SK-N-SH (cell line): Measurements from ENCODE around the gene TBC1D9B. TPM values are rescaled to one million over a fixed set of nuclear protein-coding genes. Genes with fewer than 3 reads are reported as not detected.

Experiments
- CTCF ChIA-PET: fragments of 300-600, 350-600 bp; formaldehyde crosslinking; extraction: SDS; loops from one replicate; lab custom pipeline; 2021; lab: Yijun Ruan, JAX
- POLR2A ChIA-PET: fragments of 350-600 bp; sonication (Branson Sonifier 250); formaldehyde crosslinking; extraction: SDS; loops from one replicate; lab custom pipeline; 2020; ENCODE audit warnings: antibody characterized with exemption, inconsistent platforms; lab: Yijun Ruan, JAX
- DNase-seq: peaks from one replicate; pipeline ENCODE4 v3.0.0; 2012
- H2AFZ ChIP-seq: fragments of 200-600 bp; sonication (generic); 2 replicates; pipeline ENCODE4 v1.8.1; 2016; ENCODE audit warnings: antibody characterized with exemption, mild to moderate bottlenecking, low read depth
- H3F3A ChIP-seq: fragments of 200-600 bp; sonication (generic); replicated peaks from 2 replicates; pipeline ENCODE3; 2016; ENCODE audit warnings: antibody characterized with exemption, mild to moderate bottlenecking; ENCODE audit not compliant: insufficient read depth
- H3K27ac ChIP-seq, 2 experiments: fragments of 200-500 bp in 1 of 2; fragments of 200-600 bp in 1 of 2; sonication (Bioruptor generic) in 1 of 2; sonication (generic), shearing (Covaris generic) in 1 of 2; 2 replicates each; pipeline versions ENCODE4 v1.5.1 to v1.6.1; 2014 to 2016; ENCODE audit warnings: low read depth in 2 of 2, inconsistent platforms in 1 of 2, low read length in 1 of 2, mild to moderate bottlenecking in 1 of 2, mixed read lengths in 1 of 2
- H3K27me3 ChIP-seq: fragments of 200-600 bp; sonication (generic), shearing (Covaris generic); 2 replicates; pipeline ENCODE4 v1.6.1; 2016; ENCODE audit warnings: mixed run types; ENCODE audit not compliant: insufficient read depth
- H3K36me3 ChIP-seq, 2 experiments: fragments of 200-500 bp in 1 of 2; fragments of 200-600 bp in 1 of 2; sonication (Bioruptor generic) in 1 of 2; sonication (generic) in 1 of 2; replicated peaks in 1 of 2; 2 replicates each; pipeline versions ENCODE3 to v1.5.1; 2014 to 2016; ENCODE audit warnings: low read length in 1 of 2, mild to moderate bottlenecking in 1 of 2; ENCODE audit not compliant: insufficient read depth in 2 of 2, control insufficient read depth in 1 of 2
- H3K4me1 ChIP-seq, 2 experiments: fragments of 200-500 bp in 1 of 2; fragments of 200-600 bp in 1 of 2; sonication (Bioruptor generic) in 1 of 2; sonication (generic), shearing (Covaris generic) in 1 of 2; 2 replicates each; pipeline versions ENCODE4 v1.5.1 to v1.6.1; 2014 to 2016; ENCODE audit warnings: low read depth in 1 of 2, low read length in 1 of 2, mixed run types in 1 of 2; ENCODE audit not compliant: insufficient read depth in 2 of 2, control insufficient read depth in 1 of 2
- H3K4me2 ChIP-seq: fragments of 200-600 bp; sonication (generic), shearing (Covaris generic); 2 replicates; pipeline ENCODE4 v1.6.1; 2017; ENCODE audit warnings: mixed run types
- H3K4me3 ChIP-seq, 2 experiments: fragments of 200-500 bp in 1 of 2; fragments of 200-600 bp in 1 of 2; sonication (Bioruptor generic) in 1 of 2; sonication (generic), shearing (Covaris generic) in 1 of 2; 2 replicates each; pipeline versions ENCODE4 v1.5.1 to v1.8.1; 2014 to 2016; ENCODE audit warnings: low read depth in 2 of 2, inconsistent platforms in 1 of 2, low read length in 1 of 2, mild to moderate bottlenecking in 1 of 2, mixed read lengths in 1 of 2, moderate library complexity in 1 of 2
- H3K79me2 ChIP-seq: fragments of 200-600 bp; sonication (generic); 2 replicates; pipeline ENCODE4 v1.8.1; 2017; ENCODE audit warnings: mild to moderate bottlenecking; ENCODE audit not compliant: insufficient read depth
- H3K9ac ChIP-seq: fragments of 200-600 bp; sonication (generic); 2 replicates; pipeline ENCODE4 v1.6.1; 2017; ENCODE audit warnings: mixed run types
- H3K9me2 ChIP-seq: fragments of 200-600 bp; sonication (generic); 2 replicates; pipeline ENCODE4 v1.6.1; 2017; ENCODE audit warnings: mixed run types
- H3K9me3 ChIP-seq: fragments of 200-600 bp; sonication (generic); 2 replicates; pipeline ENCODE4 v1.6.1; 2017; ENCODE audit warnings: mixed run types, mild to moderate bottlenecking, moderate library complexity
- H4K20me1 ChIP-seq: fragments of 200-600 bp; sonication (generic); 2 replicates; pipeline ENCODE4 v1.6.1; 2017; ENCODE audit warnings: mild to moderate bottlenecking, mixed run types; ENCODE audit not compliant: insufficient read depth
- EZH2phosphoT487 ChIP-seq: fragments of 200-600 bp; sonication (generic); IDR thresholded peaks from 2 replicates; pipeline ENCODE4 v1.6.1; 2017; ENCODE audit warnings: low read depth, mixed run types, mild to moderate bottlenecking, antibody characterized with exemption, moderate library complexity, borderline replicate concordance
- FOXJ3 ChIP-seq: sonication (generic); formaldehyde crosslinking; IDR thresholded peaks from 2 replicates; pipeline ENCODE4 v1.5.1; 2020; ENCODE audit warnings: mild to moderate bottlenecking, missing genetic modification reagents
- GATA2 ChIP-seq: sonication (generic); formaldehyde crosslinking; IDR thresholded peaks from 2 replicates; pipeline ENCODE4 v1.5.0; 2020; ENCODE audit warnings: mild to moderate bottlenecking, missing genetic modification reagents
- MEF2A ChIP-seq: IDR thresholded peaks from 2 replicates; pipeline ENCODE4 v1.4.0; 2012; ENCODE audit warnings: low read depth, borderline replicate concordance
- MXI1 ChIP-seq: IDR thresholded peaks from 2 replicates; pipeline ENCODE4 v1.6.1; 2012; ENCODE audit warnings: mild to moderate bottlenecking, low read depth, low read length, improper control_type of control experiment
- NFIC ChIP-seq: IDR thresholded peaks from 2 replicates; pipeline ENCODE4 v1.4.0; 2012; ENCODE audit warnings: borderline replicate concordance
- SMC3 ChIP-seq: IDR thresholded peaks from 2 replicates; pipeline ENCODE4 v1.6.1; 2012; ENCODE audit warnings: low read depth, low read length, improper control_type of control experiment
- WGBS: methylation state at CpG from one replicate; pipeline ENCODE4 v1.1.6; 2017; ENCODE audit warnings: low lambda C conversion rate; 5-methylcytosine and 5-hydroxymethylcytosine counted together
- polyA plus RNA-seq, 3 experiments: library from polyadenylated mRNA; depleted of rRNA; stranded (reverse); fragments of >200 nt; gene quantifications; 2 replicates each; pipeline ENCODE4 v1.2.3, GENCODE V29; 2012
- TF ChIP-seq, protein P1 (sequence below): IDR thresholded peaks from 2 replicates; pipeline ENCODE4 v1.6.1; 2012; ENCODE audit warnings: mild to moderate bottlenecking, low read depth, low read length, moderate library complexity
- TF ChIP-seq, protein P2 (sequence below): IDR thresholded peaks from 2 replicates; pipeline ENCODE4 v1.4.0; 2012; ENCODE audit warnings: low read depth, borderline replicate concordance
- TF ChIP-seq, protein P3 (sequence below): IDR thresholded peaks from 2 replicates; pipeline ENCODE4; 2012
- TF ChIP-seq, protein P4 (sequence below): fragments of 150-350 bp; IDR thresholded peaks from 2 replicates; pipeline ENCODE4 v1.6.1; 2017; ENCODE audit warnings: antibody characterized with exemption, low read length, low read depth, borderline replicate concordance

The TBC1D9B gene
- polyA plus RNA-seq, 1 of the 3 experiments (the other 2 are of a cell fraction): 75.6 TPM

DNA sequence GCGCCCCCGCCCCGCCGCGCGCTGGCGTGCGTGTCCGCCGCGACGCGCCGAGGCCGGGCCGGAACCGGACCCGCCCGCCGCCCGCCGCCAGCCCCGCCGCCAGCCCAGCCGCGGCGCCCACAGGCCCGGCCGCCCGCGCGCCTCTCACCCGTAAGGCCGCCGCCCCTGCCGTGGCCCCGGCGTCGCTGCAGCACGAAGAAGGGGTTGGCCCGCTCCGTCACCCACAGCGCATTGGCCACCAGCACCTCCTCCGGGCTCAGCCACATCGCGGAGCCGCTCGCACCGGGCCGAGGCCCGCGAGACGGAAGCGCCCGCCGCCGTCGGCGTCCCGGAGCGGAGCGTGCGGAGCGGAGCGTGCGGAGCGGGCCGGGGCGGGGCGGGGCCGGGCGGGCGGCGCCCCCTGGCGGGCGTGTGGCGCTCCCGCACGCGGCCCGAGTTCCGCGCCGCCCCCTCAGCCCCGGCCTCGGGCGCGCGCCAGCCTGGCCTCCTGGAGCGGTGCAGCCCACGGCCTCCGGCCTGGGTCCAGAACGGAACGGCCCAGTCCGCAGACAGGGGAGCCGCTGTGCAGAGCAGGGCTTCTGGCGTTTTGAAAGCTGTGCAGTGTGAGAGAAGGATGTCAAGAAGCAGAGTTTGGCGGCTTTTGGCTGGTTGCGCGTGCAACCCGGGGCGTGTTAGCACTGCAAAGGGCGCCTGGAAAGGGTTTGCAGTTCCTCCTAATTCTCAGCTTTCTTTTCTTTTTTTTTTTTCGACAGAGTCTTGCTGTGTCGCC is at the start of gene TBC1D9B (continued):
- TF ChIP-seq, protein P1, sequence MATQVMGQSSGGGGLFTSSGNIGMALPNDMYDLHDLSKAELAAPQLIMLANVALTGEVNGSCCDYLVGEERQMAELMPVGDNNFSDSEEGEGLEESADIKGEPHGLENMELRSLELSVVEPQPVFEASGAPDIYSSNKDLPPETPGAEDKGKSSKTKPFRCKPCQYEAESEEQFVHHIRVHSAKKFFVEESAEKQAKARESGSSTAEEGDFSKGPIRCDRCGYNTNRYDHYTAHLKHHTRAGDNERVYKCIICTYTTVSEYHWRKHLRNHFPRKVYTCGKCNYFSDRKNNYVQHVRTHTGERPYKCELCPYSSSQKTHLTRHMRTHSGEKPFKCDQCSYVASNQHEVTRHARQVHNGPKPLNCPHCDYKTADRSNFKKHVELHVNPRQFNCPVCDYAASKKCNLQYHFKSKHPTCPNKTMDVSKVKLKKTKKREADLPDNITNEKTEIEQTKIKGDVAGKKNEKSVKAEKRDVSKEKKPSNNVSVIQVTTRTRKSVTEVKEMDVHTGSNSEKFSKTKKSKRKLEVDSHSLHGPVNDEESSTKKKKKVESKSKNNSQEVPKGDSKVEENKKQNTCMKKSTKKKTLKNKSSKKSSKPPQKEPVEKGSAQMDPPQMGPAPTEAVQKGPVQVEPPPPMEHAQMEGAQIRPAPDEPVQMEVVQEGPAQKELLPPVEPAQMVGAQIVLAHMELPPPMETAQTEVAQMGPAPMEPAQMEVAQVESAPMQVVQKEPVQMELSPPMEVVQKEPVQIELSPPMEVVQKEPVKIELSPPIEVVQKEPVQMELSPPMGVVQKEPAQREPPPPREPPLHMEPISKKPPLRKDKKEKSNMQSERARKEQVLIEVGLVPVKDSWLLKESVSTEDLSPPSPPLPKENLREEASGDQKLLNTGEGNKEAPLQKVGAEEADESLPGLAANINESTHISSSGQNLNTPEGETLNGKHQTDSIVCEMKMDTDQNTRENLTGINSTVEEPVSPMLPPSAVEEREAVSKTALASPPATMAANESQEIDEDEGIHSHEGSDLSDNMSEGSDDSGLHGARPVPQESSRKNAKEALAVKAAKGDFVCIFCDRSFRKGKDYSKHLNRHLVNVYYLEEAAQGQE: no peak
- TF ChIP-seq GATA2 (CRISPR knock-in tag): no peak
- peak; percentile 64; the same call in 1 of the 2 replicates for TF ChIP-seq MXI1
- no peak for TF ChIP-seq EZH2phosphoT487
- 0 out of 2 replicates have a peak, but pooled peaks have one; percentile 9 for TF ChIP-seq SMC3
- TF ChIP-seq MEF2A: no peak
- TF ChIP-seq, protein P2, sequence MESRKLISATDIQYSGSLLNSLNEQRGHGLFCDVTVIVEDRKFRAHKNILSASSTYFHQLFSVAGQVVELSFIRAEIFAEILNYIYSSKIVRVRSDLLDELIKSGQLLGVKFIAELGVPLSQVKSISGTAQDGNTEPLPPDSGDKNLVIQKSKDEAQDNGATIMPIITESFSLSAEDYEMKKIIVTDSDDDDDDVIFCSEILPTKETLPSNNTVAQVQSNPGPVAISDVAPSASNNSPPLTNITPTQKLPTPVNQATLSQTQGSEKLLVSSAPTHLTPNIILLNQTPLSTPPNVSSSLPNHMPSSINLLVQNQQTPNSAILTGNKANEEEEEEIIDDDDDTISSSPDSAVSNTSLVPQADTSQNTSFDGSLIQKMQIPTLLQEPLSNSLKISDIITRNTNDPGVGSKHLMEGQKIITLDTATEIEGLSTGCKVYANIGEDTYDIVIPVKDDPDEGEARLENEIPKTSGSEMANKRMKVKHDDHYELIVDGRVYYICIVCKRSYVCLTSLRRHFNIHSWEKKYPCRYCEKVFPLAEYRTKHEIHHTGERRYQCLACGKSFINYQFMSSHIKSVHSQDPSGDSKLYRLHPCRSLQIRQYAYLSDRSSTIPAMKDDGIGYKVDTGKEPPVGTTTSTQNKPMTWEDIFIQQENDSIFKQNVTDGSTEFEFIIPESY: no peak
- TF ChIP-seq FOXJ3: no peak

DNA sequence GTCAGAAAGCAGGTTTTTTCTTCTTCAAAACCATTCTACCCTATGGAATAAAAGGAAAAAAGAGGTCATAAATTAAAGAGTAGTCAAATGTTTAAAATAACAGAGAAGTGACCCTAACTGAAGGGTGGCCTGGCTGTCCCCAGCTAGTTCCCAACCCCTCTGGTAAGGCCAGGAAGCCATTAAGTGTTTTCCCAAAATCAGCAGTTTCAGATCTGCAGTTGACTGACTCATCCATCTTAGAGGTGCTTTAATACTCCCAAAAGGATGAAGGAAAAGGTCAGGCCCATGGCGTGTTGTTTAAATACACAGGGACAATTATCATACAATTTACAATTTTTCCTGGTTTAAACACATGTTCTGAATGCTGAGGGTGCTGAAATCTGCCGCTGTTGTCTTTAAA is 47.9 kb upstream of the TBC1D9B start:
- POLR2A ChIA-PET: no interaction called here
- Histone ChIP-seq H3K36me3 (peaks cover under 1 to 7% of the 10 kb centered on the region in 2 experiments), H3K4me1 (no peaks in the 10 kb centered on the region), H3K4me2 (no peak overlapping the region), H4K20me1 (no peaks in the 10 kb centered on the region), H2AFZ (no peak overlapping the region), H3K27ac (no peak overlapping the region), H3K79me2 (no peaks in the 10 kb centered on the region), H3K9me3 (no peaks in the 10 kb centered on the region), H3K4me3 (no peak overlapping the region)
- WGBS: 86% methylated on average over 2 of the region's 2 CpGs
- TF ChIP-seq NFIC: no peak
- TF ChIP-seq EZH2phosphoT487: no peak
- TF ChIP-seq, protein P3, sequence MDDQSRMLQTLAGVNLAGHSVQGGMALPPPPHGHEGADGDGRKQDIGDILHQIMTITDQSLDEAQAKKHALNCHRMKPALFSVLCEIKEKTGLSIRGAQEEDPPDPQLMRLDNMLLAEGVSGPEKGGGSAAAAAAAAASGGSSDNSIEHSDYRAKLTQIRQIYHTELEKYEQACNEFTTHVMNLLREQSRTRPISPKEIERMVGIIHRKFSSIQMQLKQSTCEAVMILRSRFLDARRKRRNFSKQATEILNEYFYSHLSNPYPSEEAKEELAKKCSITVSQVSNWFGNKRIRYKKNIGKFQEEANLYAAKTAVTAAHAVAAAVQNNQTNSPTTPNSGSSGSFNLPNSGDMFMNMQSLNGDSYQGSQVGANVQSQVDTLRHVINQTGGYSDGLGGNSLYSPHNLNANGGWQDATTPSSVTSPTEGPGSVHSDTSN: no peak
- TF ChIP-seq, protein P4, sequence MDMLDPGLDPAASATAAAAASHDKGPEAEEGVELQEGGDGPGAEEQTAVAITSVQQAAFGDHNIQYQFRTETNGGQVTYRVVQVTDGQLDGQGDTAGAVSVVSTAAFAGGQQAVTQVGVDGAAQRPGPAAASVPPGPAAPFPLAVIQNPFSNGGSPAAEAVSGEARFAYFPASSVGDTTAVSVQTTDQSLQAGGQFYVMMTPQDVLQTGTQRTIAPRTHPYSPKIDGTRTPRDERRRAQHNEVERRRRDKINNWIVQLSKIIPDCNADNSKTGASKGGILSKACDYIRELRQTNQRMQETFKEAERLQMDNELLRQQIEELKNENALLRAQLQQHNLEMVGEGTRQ: no peak
- TF ChIP-seq, all 33 proteins: peak for 0
- H3K9me2 ChIP-seq: no peaks in the 10 kb centered on the region
- no peaks in the 10 kb centered on the region for H3F3A ChIP-seq
- H3K9ac ChIP-seq: no peak overlapping the region
- CTCF ChIA-PET: interaction anchor here (1.7 kb wide), 1 partner anchor 85 kb away, joined by 3 read pairs; no protein-coding TSS in a partner anchor
- DNase-seq: no peak
- no peaks in the 10 kb centered on the region for H3K27me3 ChIP-seq
